ENCODE data around the gene TRAF6.

Gene TRAF6

GRCh38 chr11:36464720-36465119 is 45.4 kb downstream of the TRAF6 start:
- H3K27ac ChIP-seq = no peak overlapping the region
- TF ChIP-seq CTCF (conservative IDR thresholded peaks at IDR 0.05) = no peak

GRCh38 chr11:36463781-36464180 is 46.3 kb downstream of the TRAF6 start:
- no peak for TF ChIP-seq CTCF (conservative IDR thresholded peaks at IDR 0.05)
- no peak overlapping the region for H3K27ac ChIP-seq

- no peak for TF ChIP-seq CTCF (conservative IDR thresholded peaks at IDR 0.05)
- no peak overlapping the region for H3K27ac ChIP-seq
These were observed 47.8 kb downstream of the TRAF6 start for GRCh38 chr11:36462321-36462720.

GRCh38 chr11:36460220-36460619 is 49.9 kb downstream of the TRAF6 start:
- no peak overlapping the region for H3K27ac ChIP-seq
- TF ChIP-seq CTCF (conservative IDR thresholded peaks at IDR 0.05) = no peak

- no peak overlapping the region for H3K27ac ChIP-seq
- no peak for TF ChIP-seq CTCF (conservative IDR thresholded peaks at IDR 0.05)
These were observed 51.0 kb downstream of the TRAF6 start for GRCh38 chr11:36459046-36459445.

- H3K27ac ChIP-seq = no peak overlapping the region
- no peak for TF ChIP-seq CTCF (conservative IDR thresholded peaks at IDR 0.05)
These were observed 51.8 kb downstream of the TRAF6 start for GRCh38 chr11:36458129-36458915.

- H3K27ac ChIP-seq = no peak overlapping the region
- no peak for TF ChIP-seq CTCF (conservative IDR thresholded peaks at IDR 0.05)
These were observed 53.9 kb downstream of the TRAF6 start for GRCh38 chr11:36456156-36456555.

All from VCaP (cell line).